HCT116 (cell line): ENCODE results near the gene FLRT1. TPM values are rescaled to one million over a fixed set of nuclear protein-coding genes. Genes with fewer than 3 reads are reported as not detected.

Experiments
- ATAC-seq: fragments of 200-7000 bp; cut with Tn5 transposase; 2 replicates; pipeline ENCODE4 v1.9.1; 2020; ENCODE audit warnings: mild to moderate bottlenecking, moderate library complexity
- BruUV-seq: library from RNA; stranded (reverse); fragments of 400-500 nt; replicated peaks from 2 replicates; lab custom pipeline; 2021; lab: Mats Ljungman, UMichigan
- CTCF ChIA-PET: fragments of 300-600 bp; sonication (Branson Sonifier 250); formaldehyde crosslinking; loops from one replicate; lab custom pipeline; 2021; ENCODE audit warnings: antibody characterized with exemption; lab: Charles Lee
- POLR2A ChIA-PET: fragments of 300-600, 350-600 bp; sonication (Branson Sonifier 250); formaldehyde crosslinking; loops from one replicate; lab custom pipeline; 2021; ENCODE audit warnings: antibody characterized with exemption; lab: Charles Lee
- RAD21 ChIA-PET, 2 experiments: fragments of 300-600 bp; sonication (Branson Sonifier 250); formaldehyde crosslinking; loops; one replicate each; lab custom pipeline; 2023; ENCODE audit warnings: low total read pairs in 2 of 2; ENCODE audit not compliant: uncharacterized antibody in 2 of 2, unreplicated experiment in 2 of 2, low non-redundant PET in 1 of 2; lab: Charles Lee
- DNase-seq: peaks from one replicate; pipeline ENCODE4 v3.0.0-alpha.2; 2010; ENCODE audit warnings: low read depth, low spot score
- H2AFZ ChIP-seq: fragments of 200-600 bp; shearing (Covaris generic), sonication (generic); 2 replicates; pipeline ENCODE4 v1.6.1; 2017; ENCODE audit warnings: low read depth, mixed run types, mixed read lengths, antibody characterized with exemption, low read length; ENCODE audit not compliant: poor library complexity, severe bottlenecking
- H3K27ac ChIP-seq: 2 replicates; pipeline ENCODE4 v1.5.1; 2012; ENCODE audit warnings: low read depth, low read length
- H3K27me3 ChIP-seq: fragments of 200-600 bp; sonication (generic); 2 replicates; pipeline ENCODE4 v1.6.1; 2016; ENCODE audit warnings: mixed run types, low read length, mixed read lengths; ENCODE audit not compliant: insufficient read depth
- H3K36me3 ChIP-seq, 2 experiments: fragments of 200-500 bp in 1 of 2; fragments of 200-600 bp in 1 of 2; sonication (Bioruptor generic) in 1 of 2; sonication (generic) in 1 of 2; 2 replicates each; pipeline versions ENCODE4 v1.5.1 to v1.6.1; 2014 to 2016; ENCODE audit warnings: low read length in 2 of 2, inconsistent platforms in 1 of 2, mixed read lengths in 1 of 2, mixed run types in 1 of 2; ENCODE audit not compliant: insufficient read depth in 2 of 2, control insufficient read depth in 1 of 2
- H3K4me1 ChIP-seq, 2 experiments: fragments of 200-600 bp in 1 of 2; sonication (generic) in 1 of 2; 2 replicates each; pipeline versions ENCODE4 v1.5.1 to v1.6.1; 2012 to 2017; ENCODE audit warnings: low read length in 2 of 2, inconsistent platforms in 1 of 2, mild to moderate bottlenecking in 1 of 2, mixed read lengths in 1 of 2, mixed run types in 1 of 2, moderate library complexity in 1 of 2; ENCODE audit not compliant: insufficient read depth in 2 of 2, control insufficient read depth in 1 of 2
- H3K4me2 ChIP-seq: fragments of 200-600 bp; sonication (generic); 2 replicates; pipeline ENCODE4 v1.6.1; 2017; ENCODE audit warnings: mixed run types, low read length, mixed read lengths
- H3K4me3 ChIP-seq, 2 experiments: fragments of 200-600 bp in 1 of 2; sonication (generic) in 1 of 2; replicated peaks in 1 of 2; 2 replicates each; pipeline ENCODE4 v1.5.1; 2011 to 2016; ENCODE audit warnings: low read length in 2 of 2, control low read depth in 1 of 2, low read depth in 1 of 2, mild to moderate bottlenecking in 1 of 2, mixed read lengths in 1 of 2, mixed run types in 1 of 2
- H3K79me2 ChIP-seq: fragments of 200-600 bp; sonication (generic); 2 replicates; pipeline ENCODE4 v1.6.1; 2017; ENCODE audit warnings: mild to moderate bottlenecking, mixed run types, low read length, moderate library complexity, mixed read lengths; ENCODE audit not compliant: insufficient read depth
- H3K9ac ChIP-seq: fragments of 200-600 bp; sonication (generic); 2 replicates; pipeline ENCODE4 v1.6.1; 2016; ENCODE audit warnings: low read length, mixed read lengths
- H3K9me2 ChIP-seq: fragments of 200-600 bp; sonication (generic), shearing (Covaris generic); 2 replicates; pipeline ENCODE4 v1.6.1; 2017; ENCODE audit warnings: mixed run types, mild to moderate bottlenecking, moderate library complexity; ENCODE audit not compliant: insufficient read depth
- H3K9me3 ChIP-seq, 2 experiments: fragments of 200-500 bp in 1 of 2; fragments of 200-600 bp in 1 of 2; sonication (Bioruptor generic) in 1 of 2; sonication (generic) in 1 of 2; 2 replicates each; pipeline ENCODE4 v1.6.1; 2014 to 2017; ENCODE audit warnings: low read length in 2 of 2, mixed read lengths in 2 of 2, inconsistent platforms in 1 of 2, low read depth in 1 of 2, mild to moderate bottlenecking in 1 of 2, mixed run types in 1 of 2, moderate library complexity in 1 of 2; ENCODE audit not compliant: control insufficient read depth in 1 of 2, insufficient read depth in 1 of 2
- H4K20me1 ChIP-seq: fragments of 200-600 bp; sonication (generic), shearing (Covaris generic); 2 replicates; pipeline ENCODE4 v1.6.1; 2017; ENCODE audit warnings: mixed run types, mild to moderate bottlenecking, moderate library complexity; ENCODE audit not compliant: insufficient read depth
- ATF3 ChIP-seq: IDR thresholded peaks from 2 replicates; pipeline ENCODE4 v1.6.1; 2012
- CTCF ChIP-seq, 3 experiments: fragments of 200-600 bp in 1 of 3; sonication (generic) in 1 of 3; IDR thresholded peaks in 2 of 3; conservative IDR thresholded peaks in 1 of 3; 2 replicates each; pipeline ENCODE4 v1.5.1; 2012 to 2017; ENCODE audit warnings: low read depth in 2 of 3, low read length in 2 of 3, antibody characterized with exemption in 1 of 3, borderline replicate concordance in 1 of 3, control low read depth in 1 of 3, mild to moderate bottlenecking in 1 of 3, mixed read lengths in 1 of 3, mixed run types in 1 of 3, moderate library complexity in 1 of 3; ENCODE audit not compliant: insufficient read depth in 1 of 3
- EGR1 ChIP-seq: IDR thresholded peaks from 2 replicates; pipeline ENCODE4 v1.6.1; 2012; ENCODE audit warnings: low read depth
- ELF1 ChIP-seq: IDR thresholded peaks from 2 replicates; pipeline ENCODE4 v1.6.1; 2012; ENCODE audit warnings: low read depth, borderline replicate concordance
- EZH2 ChIP-seq: fragments of 200-600 bp; sonication (generic); IDR thresholded peaks from 2 replicates; pipeline ENCODE4 v1.6.1; 2017; ENCODE audit warnings: antibody characterized with exemption, mixed run types
- EZH2phosphoT487 ChIP-seq: fragments of 200-600 bp; IDR thresholded peaks from 2 replicates; pipeline ENCODE4 v1.6.1; 2018; ENCODE audit warnings: antibody characterized with exemption, borderline replicate concordance
- FOSL1 ChIP-seq: IDR thresholded peaks from 2 replicates; pipeline ENCODE4 v1.6.1; 2012; ENCODE audit warnings: low read depth
- JUND ChIP-seq: IDR thresholded peaks from 2 replicates; pipeline ENCODE4 v1.6.1; 2012
- MAX ChIP-seq: IDR thresholded peaks from 2 replicates; pipeline ENCODE4 v1.6.1; 2012
- POLR2A ChIP-seq: IDR thresholded peaks from 2 replicates; pipeline ENCODE4 v1.7.0; 2011; ENCODE audit warnings: borderline replicate concordance; ENCODE audit not compliant: insufficient read depth, insufficient read length; ENCODE audit errors: extremely low read depth
- REST ChIP-seq: IDR thresholded peaks from 2 replicates; pipeline ENCODE4 v1.6.1; 2012; ENCODE audit warnings: low read depth
- SIN3A ChIP-seq: IDR thresholded peaks from 2 replicates; pipeline ENCODE4 v1.6.1; 2012; ENCODE audit warnings: low read depth
- SP1 ChIP-seq: IDR thresholded peaks from 2 replicates; pipeline ENCODE4 v1.6.1; 2012; ENCODE audit warnings: low read depth
- SRF ChIP-seq: IDR thresholded peaks from 2 replicates; pipeline ENCODE4 v1.6.1; 2012; ENCODE audit warnings: low read depth
- TCF7L2 ChIP-seq: IDR thresholded peaks from 2 replicates; pipeline ENCODE4 v1.7.0; 2011; ENCODE audit warnings: borderline replicate concordance, inconsistent platforms; ENCODE audit not compliant: insufficient read depth, insufficient read length; ENCODE audit errors: extremely low read depth
- YY1 ChIP-seq: IDR thresholded peaks from 2 replicates; pipeline ENCODE4 v1.6.1; 2011; ENCODE audit warnings: low read length, low read depth, moderate library complexity, mild to moderate bottlenecking; ENCODE audit not compliant: insufficient replicate concordance; ENCODE audit errors: extremely low read depth
- ZBTB33 ChIP-seq: IDR thresholded peaks from 2 replicates; pipeline ENCODE4 v1.6.1; 2011; ENCODE audit warnings: mild to moderate bottlenecking, low read length, moderate library complexity; ENCODE audit not compliant: insufficient replicate concordance; ENCODE audit errors: extremely low read depth
- ZFX ChIP-seq: fragments of 450-650 bp; IDR thresholded peaks from 2 replicates; pipeline ENCODE4 v1.6.1; 2017
- ZNF274 ChIP-seq: fragments of 200-500 bp; sonication (Bioruptor generic); IDR thresholded peaks from 2 replicates; pipeline ENCODE4 v1.6.1; 2014; ENCODE audit warnings: mild to moderate bottlenecking, low read depth, low read length, inconsistent platforms
- intact Hi-C: fragments of 100-400 bp; cut with micrococcal nuclease; formaldehyde crosslinking; loops from 2 replicates; pipeline ENCODE4 v1.10.0; 2022
- total RNA-seq: library from RNA; stranded (reverse); gene quantifications from one replicate; pipeline ENCODE4 v1.2.1, GENCODE V29; 2021; ENCODE audit not compliant: unreplicated experiment

FLRT1 gene
- total RNA-seq, 1 experiment from 2014 or later = 0.15 TPM

- Histone ChIP-seq H3K79me2 (no peaks in the 10 kb centered on the region), H3K4me1 (no peaks in the 10 kb centered on the region), H2AFZ (no peak overlapping the region), H3K9me3 (no peaks in the 10 kb centered on the region), H3K27me3 (no peaks in the 10 kb centered on the region), H3K4me3 (no peak overlapping the region), H3K27ac (no peak overlapping the region), H3K9ac (no peak overlapping the region), H3K36me3 (no peaks in the 10 kb centered on the region), H3K4me2 (no peak overlapping the region), H3K9me2 (no peaks in the 10 kb centered on the region), H4K20me1 (no peaks in the 10 kb centered on the region)
- no peak for TF ChIP-seq SIN3A
- no peak for TF ChIP-seq EZH2
- TF ChIP-seq FOSL1 = no peak
- no peak for TF ChIP-seq ELF1
- TF ChIP-seq YY1 = no peak
- TF ChIP-seq TCF7L2 = no peak
- TF ChIP-seq MAX = no peak
- no peak for TF ChIP-seq SP1
- TF ChIP-seq EZH2phosphoT487 = no peak
- no peak for TF ChIP-seq ZNF274
- no peak for TF ChIP-seq ZBTB33
- no peak for TF ChIP-seq ATF3
- TF ChIP-seq ZFX = no peak
- no peak for TF ChIP-seq CTCF (IDR thresholded peaks at IDR 0.05 in 2 of 3, conservative IDR thresholded peaks at IDR 0.05 in 1 of 3; ENCODE audit: borderline replicate concordance in 1 of 3, insufficient read depth in 1 of 3, low read depth in 2 of 3, low read length in 2 of 3)
- TF ChIP-seq POLR2A = no peak
- no peak for TF ChIP-seq REST
- no peak for TF ChIP-seq EGR1
- TF ChIP-seq SRF = no peak
- no peak for TF ChIP-seq JUND
- DNase-seq (no peak), ATAC-seq (no peak)
- intact Hi-C loops = loop anchor here (5.0 kb wide), 1 partner anchor 102 kb away; no protein-coding TSS in a partner anchor
- RAD21 ChIA-PET = no interaction called here
- CTCF ChIA-PET = no interaction called here
- no TSS peak for BruUV-seq
- POLR2A ChIA-PET = no interaction called here
Observed at GRCh38 chr11:64045700-64046099, 10.0 kb downstream of the FLRT1 start.
